Measurements from ENCODE around the gene ADTRP.
"Not testable (repeated sequence)": the region's sequence is repeated elsewhere in the genome, so short reads cannot be mapped to it uniquely, and the experiment has no call there.

ADTRP gene

GRCh38 chr6:11722220-11722619 lies 56.4 kb downstream of the ADTRP start:
- no peak for FAIRE-seq

- no peak for FAIRE-seq
Measured at GRCh38 chr6:11718463-11718862, 60.1 kb downstream of the ADTRP start.

- no peak for FAIRE-seq
Measured at GRCh38 chr6:11718031-11718430, 60.6 kb downstream of the ADTRP start.

GRCh38 chr6:11714798-11715285 lies 63.8 kb downstream of the ADTRP start:
- no peak for FAIRE-seq

- no peak for FAIRE-seq
Measured at GRCh38 chr6:11714116-11714797, 64.3 kb downstream of the ADTRP start.

GRCh38 chr6:11712760-11713159 lies 65.8 kb downstream of the ADTRP start:
- no peak for FAIRE-seq

GRCh38 chr6:11711984-11712711 lies 66.5 kb downstream of the ADTRP start:
- no peak for FAIRE-seq

GRCh38 chr6:11711003-11711983 lies 67.3 kb downstream of the ADTRP start:
- no peak for FAIRE-seq

GRCh38 chr6:11710311-11710761 lies 68.3 kb downstream of the ADTRP start:
- no peak for FAIRE-seq

- FAIRE-seq: no peak
Measured at GRCh38 chr6:11706171-11706570, 72.4 kb downstream of the ADTRP start.

GRCh38 chr6:11705483-11705882 lies 73.1 kb downstream of the ADTRP start:
- no peak for FAIRE-seq

GRCh38 chr6:11705069-11705468 lies 73.5 kb downstream of the ADTRP start:
- no peak for FAIRE-seq

- FAIRE-seq: no peak
Measured at GRCh38 chr6:11703725-11704124, 74.9 kb downstream of the ADTRP start.

- no peak for FAIRE-seq
Measured at GRCh38 chr6:11702500-11703130, 76.0 kb downstream of the ADTRP start.

GRCh38 chr6:11702089-11702488 lies 76.5 kb downstream of the ADTRP start:
- FAIRE-seq: no peak

- no peak for FAIRE-seq
Measured at GRCh38 chr6:11701573-11701972, 77.0 kb downstream of the ADTRP start.

- FAIRE-seq: peak; percentile 39
Measured at GRCh38 chr6:11700118-11700718, 78.4 kb downstream of the ADTRP start.

- FAIRE-seq: no peak
Measured at GRCh38 chr6:11699576-11699975, 79.0 kb downstream of the ADTRP start.

GRCh38 chr6:11692451-11693376 lies 85.9 kb downstream of the ADTRP start:
- no peak for FAIRE-seq

- FAIRE-seq: no peak
Measured at GRCh38 chr6:11689847-11690246, 88.8 kb downstream of the ADTRP start.

- not testable (repeated sequence) for FAIRE-seq
Measured at GRCh38 chr6:11689400-11689799, 89.2 kb downstream of the ADTRP start.
